ENCODE measurements around the gene GATA6.

The GATA6 gene

DNA sequence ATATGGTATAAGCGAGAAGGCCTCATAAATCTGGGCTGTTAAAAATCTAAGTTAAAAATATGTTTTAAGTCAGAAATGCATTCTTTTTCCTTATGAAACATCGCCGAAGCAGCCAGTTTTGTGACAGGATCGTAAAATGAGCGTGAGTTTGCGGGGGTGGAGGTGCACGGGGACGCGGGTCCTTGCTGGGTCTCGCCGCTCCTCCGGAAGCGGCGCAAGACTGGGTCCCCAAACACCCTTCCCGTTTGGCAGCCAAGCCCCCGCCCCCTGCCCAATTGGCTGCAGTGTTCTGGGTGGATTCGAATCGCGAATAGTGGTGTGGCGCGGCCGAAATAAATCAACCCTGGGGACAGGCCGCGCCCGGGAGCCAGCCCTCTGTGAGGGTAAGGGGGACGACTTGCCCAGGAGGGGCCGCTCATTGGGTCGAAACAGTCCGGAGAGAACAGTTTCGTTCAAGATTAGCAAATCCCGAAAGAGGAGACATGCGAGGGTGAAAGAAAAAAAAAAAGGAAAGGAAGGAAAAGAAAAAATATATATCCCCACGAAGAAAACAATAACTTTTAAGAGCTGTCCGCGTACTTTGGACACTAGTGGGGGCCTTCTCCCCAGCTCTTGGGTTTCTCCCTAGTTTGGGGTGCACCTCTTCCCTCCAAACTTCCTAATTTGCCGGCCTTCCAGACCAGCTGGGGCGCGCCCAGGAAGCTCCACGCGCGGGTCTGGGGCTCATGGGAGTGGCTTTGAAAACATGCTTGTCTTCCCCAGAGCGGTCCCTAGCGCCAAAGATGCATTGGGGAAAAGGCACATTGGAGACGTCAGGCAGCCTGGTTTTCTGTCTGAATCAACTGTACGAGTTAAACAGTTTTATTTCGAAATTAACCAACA is 3.1 kb upstream of the GATA6 start:
- DNase-seq (ENCODE audit: low read depth in 4 of 4, low spot score in 1 of 4): no peak

DNA sequence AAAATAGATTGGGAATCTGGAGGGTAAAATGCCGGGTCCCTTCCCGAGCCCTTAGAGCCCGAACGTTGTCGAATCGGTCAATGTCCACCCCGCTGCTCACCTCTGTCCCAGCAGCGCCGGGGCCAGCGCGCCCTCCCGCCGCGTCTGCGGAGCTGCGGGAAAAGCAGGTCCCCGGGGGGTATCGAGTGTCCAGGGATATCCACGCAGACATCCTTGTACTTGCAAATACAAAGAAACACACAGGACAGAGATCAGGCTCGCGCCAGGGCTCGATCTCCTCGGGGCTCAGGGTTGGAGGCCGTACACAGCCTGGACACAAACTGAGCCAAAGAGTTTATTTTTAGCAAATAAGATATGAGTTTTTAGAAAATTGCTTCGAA is 2.3 kb upstream of the GATA6 start:
- DNase-seq (ENCODE audit: low read depth in 4 of 4, low spot score in 1 of 4): no peak

DNA sequence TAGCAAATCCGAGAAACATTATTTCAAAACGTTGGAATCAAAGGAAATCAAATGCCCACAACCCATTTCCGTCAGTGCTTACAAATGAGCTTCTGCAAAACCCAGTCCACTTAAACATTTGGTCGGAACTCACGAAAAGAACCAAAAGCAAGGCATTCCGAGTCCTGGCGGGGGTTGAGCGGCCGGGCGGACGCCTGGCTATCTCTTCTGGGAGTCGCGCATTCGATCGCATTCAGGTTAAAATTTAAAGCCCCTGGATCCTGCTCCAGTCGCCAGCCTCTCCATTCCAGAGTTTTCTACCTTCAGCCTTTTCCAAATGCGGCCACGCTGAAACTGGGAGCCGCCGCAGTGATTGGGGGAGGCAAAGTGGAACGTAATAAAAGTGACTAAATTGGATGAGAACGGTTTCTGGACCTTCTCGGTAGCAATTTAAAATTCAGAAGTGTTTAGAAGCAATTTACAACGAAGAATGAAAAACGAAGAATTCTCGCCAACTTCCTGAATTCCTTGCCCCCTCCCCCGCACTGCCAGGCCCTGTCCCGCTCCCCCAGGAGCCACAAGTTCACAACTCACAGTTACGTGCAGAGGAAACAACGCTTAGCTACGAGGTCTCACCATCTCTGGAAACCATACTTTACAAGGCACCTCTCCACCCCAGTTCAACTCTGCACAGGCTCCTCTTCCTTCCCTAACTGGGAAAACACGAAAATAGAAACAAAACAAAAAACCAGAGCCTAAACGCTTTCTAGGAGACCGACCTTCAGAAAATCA is 1.7 kb upstream of the GATA6 start:
- DNase-seq (ENCODE audit: low read depth in 4 of 4, low spot score in 1 of 4): no peak

DNA sequence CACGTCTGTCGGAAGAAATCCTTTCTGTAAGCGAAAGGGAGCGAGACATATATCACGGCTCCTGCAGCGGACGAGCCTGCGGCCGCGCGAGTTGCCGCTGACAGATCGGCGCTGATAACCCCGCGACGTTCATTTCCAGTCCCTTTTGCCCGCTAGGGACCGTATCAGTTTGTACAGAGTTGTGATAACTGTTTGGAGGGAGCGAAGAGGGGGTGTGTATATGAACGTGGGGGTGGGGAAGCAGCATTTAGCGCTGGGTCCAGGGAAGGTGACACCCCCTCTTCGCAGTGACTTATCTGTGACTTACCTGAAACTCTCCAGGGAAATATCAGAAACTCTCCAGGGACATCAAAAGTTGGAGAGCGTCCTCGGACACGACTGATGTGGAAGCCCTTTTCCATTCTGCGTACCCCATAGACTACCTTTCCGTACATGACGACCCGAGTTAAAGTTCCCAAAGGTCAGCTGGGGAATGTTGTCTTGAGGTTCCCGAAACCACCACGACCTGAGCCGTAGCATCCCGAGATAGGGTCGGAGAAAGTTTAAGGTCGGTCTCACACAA is 948 bp upstream of the GATA6 start:
- no peak for DNase-seq (ENCODE audit: low read depth in 4 of 4, low spot score in 1 of 4)

DNA sequence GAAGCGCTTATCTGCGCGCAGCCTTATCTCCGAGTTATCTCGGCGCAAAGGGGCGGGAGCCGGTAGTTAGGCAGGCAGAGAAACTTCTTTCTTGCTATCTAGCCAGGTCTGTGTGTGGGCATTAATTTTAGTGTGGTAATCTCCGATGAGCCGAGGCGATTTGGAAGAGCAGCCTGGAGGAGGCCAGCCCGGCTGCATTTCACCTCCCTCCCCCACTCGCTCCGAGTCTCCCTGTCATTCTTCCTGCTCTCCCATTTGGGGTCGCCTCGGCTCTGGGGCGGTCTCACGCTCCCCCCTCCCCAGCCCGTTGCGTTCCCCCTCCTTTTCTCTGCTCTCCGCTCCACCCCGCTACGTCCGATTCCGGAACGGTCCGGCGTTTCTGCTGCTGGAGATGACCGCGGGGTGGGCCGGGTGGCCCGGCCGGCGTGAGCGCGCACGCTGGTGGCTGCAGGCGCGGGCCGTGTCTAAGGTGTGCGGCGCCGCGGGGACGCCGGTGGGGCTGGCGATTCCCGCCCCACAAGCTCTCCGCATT is 566 bp downstream of the GATA6 start:
- DNase-seq (ENCODE audit: low read depth in 4 of 4, low spot score in 1 of 4): no peak

DNA sequence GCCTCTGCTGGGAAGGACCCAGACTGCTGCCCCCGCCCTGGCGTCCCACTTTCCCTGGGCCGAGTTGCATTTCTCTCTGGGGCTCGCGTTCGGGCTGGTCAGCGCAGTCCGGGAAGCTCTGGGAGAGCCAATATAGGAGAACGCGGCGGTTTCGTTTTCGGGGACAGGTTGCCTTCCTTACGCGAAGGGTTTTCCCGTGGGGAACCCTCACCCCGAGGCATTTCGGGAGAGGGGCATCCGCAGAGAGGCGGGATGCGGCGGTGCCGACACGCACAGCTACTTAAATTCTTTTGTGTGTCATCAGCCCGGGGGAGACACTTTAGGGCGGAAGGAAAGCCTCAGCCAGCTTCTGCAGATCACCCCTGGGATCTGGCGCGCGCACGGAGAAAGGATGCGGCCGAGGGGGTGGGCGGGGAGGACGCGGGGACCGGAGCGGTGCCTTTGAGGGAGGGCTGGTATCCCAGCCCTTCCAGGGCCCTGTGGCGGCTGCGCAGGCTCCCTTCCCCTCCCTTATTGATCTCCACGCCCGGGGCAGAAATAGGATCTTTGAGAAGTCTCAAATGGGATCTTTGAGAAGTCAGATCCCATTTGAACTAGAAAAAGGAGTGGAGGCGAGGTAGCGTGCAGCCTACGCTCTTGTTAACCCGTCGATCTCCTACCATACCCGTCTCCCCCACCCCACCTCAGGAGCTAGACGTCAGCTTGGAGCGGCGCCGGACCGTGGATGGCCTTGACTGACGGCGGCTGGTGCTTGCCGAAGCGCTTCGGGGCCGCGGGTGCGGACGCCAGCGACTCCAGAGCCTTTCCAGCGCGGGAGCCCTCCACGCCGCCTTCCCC is 1.2 kb downstream of the GATA6 start:
- no peak for DNase-seq (ENCODE audit: low read depth in 4 of 4, low spot score in 1 of 4)

DNA sequence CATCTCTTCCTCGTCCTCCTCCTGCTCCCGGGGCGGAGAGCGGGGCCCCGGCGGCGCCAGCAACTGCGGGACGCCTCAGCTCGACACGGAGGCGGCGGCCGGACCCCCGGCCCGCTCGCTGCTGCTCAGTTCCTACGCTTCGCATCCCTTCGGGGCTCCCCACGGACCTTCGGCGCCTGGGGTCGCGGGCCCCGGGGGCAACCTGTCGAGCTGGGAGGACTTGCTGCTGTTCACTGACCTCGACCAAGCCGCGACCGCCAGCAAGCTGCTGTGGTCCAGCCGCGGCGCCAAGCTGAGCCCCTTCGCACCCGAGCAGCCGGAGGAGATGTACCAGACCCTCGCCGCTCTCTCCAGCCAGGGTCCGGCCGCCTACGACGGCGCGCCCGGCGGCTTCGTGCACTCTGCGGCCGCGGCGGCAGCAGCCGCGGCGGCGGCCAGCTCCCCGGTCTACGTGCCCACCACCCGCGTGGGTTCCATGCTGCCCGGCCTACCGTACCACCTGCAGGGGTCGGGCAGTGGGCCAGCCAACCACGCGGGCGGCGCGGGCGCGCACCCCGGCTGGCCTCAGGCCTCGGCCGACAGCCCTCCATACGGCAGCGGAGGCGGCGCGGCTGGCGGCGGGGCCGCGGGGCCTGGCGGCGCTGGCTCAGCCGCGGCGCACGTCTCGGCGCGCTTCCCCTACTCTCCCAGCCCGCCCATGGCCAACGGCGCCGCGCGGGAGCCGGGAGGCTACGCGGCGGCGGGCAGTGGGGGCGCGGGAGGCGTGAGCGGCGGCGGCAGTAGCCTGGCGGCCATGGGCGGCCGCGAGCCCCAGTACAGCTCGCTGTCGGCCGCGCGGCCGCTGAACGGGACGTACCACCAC is 2.1 kb downstream of the GATA6 start:
- DNase-seq (ENCODE audit: low read depth in 4 of 4, low spot score in 1 of 4): no peak

DNA sequence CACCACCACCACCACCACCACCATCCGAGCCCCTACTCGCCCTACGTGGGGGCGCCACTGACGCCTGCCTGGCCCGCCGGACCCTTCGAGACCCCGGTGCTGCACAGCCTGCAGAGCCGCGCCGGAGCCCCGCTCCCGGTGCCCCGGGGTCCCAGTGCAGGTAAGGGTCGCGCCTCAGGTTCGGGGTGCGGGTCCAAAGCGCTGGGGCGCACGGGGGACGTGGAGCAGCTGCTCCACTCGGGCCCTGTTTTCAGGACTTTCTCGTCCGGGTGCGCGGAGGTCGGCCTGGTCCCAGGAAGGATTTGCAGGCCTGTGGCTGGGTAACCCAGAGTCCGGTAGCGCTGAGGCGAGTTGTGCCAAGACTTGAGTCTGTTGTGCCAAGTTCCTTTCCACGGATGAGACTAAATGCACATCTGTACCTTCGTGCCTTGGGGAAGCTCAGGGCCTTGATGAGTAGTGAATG is 2.8 kb downstream of the GATA6 start:
- no peak for DNase-seq (ENCODE audit: low read depth in 4 of 4, low spot score in 1 of 4)

DNA sequence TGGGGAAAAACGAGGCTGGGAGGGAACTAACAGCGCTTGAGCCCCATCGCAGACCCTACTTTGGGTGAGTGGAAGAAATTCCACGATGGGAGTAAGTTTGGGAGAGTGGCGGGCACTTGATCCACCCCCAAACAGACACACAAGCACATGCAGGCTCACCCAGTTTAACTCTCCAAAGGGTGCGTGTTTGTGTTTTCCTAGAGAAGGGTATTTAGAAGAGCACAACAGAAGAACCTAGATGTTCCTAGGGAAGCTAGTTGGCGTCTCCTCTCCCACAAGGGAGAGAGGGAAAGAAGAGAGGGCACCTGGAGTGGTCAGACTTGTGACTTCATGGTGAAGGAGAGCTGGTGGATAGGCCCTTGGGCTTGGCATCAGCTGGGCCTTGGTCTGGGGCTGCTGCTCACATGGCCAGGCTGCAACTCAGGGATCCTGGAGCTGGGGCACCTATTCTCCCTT is 3.2 kb downstream of the GATA6 start:
- DNase-seq (ENCODE audit: low read depth in 4 of 4, low spot score in 1 of 4): no peak

DNA sequence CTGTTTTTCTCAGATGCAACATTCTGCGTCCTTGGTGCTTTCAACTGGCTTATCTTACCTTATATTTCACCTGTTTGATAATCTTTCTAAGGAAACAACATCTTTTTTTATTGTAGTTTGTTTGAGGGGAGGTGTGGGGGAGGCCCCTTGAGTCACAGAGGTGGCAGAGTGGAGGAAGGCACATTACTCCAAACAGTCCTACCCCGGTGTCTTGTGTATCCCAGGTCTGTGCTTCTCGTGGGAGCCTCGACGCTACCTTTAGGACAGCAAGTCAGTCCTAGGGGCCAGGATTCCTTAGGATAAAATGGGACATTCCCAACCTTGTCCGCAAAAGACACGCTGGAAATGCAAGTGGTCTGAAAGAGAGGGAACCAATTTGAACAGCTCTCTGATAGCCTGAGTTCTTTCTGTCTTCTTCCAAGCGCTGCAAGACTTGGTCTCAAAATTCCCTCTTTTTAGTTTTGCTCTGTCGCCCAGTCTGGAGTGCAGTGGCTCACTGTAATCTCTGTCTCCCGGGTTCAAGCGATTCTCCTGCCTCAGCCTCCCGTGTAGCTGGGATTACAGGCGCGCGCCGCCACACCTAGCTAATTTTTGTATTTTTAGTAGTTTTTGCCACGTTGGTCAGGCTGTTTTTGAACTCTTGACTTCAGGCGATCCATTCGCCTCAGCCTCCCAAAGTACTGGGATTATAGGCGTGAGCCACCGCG is 4.0 kb downstream of the GATA6 start:
- no peak for DNase-seq (ENCODE audit: low read depth in 4 of 4, low spot score in 1 of 4)

DNA sequence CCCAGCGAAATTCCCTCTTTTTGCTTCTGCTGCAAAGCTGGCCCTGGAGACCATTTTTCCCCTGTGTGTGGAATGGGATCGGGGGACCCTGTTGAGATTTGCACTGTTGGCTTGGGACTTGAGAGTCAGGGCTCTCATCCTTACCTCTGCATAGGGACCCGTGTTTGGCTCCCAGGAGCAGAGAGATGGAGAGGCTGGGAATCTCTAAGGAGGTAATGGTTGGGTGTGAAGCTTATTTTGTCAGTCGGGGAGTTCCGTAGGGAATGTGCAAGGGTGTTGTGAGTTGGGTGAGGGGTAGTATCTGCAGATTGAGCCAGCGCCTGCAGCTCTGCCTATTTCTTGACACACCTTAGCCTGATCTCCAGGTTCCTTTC is 4.5 kb downstream of the GATA6 start:
- no peak for DNase-seq (ENCODE audit: low read depth in 4 of 4, low spot score in 1 of 4)

DNA sequence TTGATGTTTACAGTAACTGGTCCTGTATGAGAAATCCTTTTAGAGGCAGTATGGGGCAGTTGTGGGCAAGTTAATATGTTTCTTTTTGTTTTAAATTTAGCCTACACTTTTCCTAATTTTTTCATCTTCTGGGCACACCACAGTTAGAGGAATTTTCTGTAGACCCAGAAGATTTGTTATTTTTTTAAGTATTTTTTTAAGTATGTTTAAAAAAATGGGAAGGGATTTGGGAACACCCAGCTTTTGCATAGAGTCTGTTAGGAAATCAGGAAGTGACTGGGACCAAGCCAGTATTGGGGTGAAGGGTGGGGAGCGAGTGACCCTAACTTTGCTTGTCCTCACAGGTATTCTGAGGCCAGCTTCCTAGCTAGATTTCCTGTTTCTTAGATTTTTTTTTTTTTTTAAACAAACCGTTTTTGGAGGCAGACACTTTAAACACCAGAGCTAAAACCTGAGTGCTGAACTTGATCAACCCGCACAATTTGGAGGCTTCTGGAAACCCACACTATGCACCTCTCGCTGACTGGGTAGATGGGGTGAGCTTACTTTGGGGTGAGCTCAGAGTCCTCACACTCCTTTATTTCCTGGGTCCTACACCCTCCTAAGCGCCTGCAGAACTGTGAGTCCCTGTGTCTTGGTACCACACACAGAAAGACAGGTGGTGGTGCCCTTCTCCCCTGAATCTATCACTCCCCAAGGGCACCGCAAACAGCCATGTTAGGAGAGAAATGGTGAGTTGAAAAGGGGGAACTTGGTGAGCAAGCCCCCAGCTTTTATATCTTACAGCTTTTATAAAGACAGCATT is 5.2 kb downstream of the GATA6 start:
- DNase-seq (ENCODE audit: low read depth in 4 of 4, low spot score in 1 of 4): no peak

DNA sequence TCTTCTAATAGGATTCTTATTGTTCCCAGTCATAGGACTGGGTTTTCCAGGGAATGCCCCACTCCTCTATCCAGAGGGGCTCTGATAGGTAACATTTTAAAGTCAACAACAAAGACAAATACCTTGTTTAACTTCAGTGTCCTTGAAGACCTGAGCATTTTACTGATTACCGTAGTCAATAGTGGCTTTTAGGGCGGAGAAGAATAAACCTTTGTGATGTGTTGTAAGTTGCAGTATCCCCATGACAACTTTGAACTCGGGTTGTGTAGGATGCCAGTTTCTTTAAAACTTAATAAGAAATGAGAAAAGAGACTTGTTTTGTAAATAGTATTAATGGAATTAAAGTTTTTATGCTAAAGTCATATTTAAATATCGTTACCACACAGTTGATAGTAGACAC is 6.0 kb downstream of the GATA6 start:
- DNase-seq (ENCODE audit: low read depth in 4 of 4, low spot score in 1 of 4): no peak

DNA sequence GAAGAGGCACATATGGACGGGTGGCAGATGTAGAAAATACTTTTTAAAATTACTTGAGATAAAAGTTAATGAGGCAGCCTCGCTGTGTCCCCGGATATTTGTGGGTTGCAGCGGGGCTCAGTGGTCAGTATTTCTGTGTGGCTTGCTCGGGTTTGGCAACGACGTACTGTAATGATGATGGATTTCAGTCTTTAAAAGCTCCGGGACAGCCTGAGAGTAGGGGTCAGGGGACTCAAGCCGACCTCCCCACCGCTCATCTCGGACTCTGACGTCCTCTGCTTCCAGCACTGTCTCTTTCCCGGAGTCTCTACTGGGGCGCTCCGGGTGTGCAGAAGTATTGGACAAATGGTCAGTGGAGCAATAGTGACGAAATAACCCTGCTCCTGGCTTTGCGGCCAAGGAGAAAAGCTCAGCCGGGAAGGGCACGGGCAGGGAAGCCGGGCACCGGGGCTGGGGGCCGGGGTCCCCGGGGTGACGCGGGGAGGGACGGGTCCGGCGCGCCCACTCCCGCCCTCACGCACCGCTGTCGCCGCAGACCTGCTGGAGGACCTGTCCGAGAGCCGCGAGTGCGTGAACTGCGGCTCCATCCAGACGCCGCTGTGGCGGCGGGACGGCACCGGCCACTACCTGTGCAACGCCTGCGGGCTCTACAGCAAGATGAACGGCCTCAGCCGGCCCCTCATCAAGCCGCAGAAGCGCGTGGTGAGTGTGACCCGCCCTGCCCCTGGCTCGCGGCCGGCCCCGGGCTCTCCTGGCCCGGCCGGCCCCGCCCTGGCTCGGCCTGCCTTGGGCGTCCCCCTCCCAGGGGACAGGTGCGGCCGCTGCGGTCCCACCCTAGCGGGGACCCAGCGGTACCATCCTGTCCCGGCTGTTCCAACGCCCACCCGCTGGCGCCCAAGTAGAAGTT is 7.3 kb downstream of the GATA6 start:
- DNase-seq (ENCODE audit: low read depth in 4 of 4, low spot score in 1 of 4): no peak

DNA sequence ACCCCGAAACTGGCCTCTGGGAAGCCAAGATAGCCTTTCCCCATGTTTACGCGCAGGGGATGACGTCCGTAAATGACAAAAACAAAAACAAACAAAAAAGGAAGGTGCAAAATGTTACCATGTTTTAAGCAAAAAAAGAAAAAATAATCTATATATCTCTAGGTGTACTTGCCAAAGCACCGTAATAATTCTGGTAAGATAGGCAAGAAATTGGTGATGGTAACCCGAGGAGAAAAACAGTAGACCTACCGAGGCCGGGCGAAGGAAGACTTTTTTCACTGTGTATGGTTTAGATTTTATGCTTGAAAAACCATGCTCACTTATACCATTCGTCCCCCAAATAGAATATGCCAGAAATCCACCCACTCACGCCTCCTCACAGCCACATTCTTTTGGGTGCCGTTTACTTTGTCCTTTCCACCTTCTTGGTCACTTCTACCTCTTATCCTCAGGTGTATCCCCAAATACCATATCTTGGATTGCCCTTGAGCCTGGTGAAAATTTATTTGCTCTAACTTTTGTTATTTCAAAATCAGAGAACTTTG is 8.0 kb downstream of the GATA6 start:
- no peak for DNase-seq (ENCODE audit: low read depth in 4 of 4, low spot score in 1 of 4)

DNA sequence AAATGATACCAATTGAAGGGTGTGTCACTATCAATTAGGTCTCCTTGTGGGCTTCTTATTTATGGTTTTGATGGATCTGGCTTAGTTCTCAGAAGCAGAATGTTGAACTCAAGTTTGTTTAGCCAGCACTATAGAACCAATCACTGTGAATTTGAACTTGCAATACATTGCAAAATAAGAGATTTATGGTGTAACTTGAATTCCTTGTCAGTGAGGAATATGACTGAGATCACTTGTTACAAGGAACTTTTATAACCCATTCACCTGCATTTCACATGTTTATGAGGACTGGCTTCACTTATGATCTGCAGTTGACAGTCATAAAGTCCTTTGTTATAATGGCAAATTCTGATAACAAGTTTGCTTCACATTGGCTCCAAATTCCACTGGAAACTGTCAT is 9.8 kb downstream of the GATA6 start:
- DNase-seq (ENCODE audit: low read depth in 4 of 4, low spot score in 1 of 4): no peak

DNA sequence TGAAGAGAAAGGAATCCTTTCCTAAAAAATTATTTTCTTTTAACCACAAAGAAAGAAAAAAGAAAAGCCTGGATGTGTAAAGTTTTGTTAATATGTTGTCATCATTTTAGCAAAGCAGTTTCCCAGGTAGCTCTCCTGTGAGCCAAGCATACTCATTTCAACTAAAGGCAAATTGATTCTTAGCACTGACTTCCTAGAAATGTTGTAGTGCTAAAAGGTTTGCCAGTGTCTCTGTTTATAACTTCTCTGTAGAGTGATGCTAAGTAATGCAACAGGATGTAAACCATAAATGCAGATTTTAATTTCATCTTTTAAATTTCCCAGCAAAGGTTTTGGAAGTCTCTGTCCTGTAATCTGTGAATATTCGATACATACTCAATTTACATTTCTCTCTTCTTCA is 10.2 kb downstream of the GATA6 start:
- no peak for DNase-seq (ENCODE audit: low read depth in 4 of 4, low spot score in 1 of 4)

Data from stimulated activated CD4-positive, alpha-beta T cell treated with anti-CD3 and anti-CD28 coated beads, Interleukin-1b, Interleukin-23, amount 100 ng/mL, for 24 hours (primary cell).